Measurements from ENCODE around the gene BLTP1.

DNA sequence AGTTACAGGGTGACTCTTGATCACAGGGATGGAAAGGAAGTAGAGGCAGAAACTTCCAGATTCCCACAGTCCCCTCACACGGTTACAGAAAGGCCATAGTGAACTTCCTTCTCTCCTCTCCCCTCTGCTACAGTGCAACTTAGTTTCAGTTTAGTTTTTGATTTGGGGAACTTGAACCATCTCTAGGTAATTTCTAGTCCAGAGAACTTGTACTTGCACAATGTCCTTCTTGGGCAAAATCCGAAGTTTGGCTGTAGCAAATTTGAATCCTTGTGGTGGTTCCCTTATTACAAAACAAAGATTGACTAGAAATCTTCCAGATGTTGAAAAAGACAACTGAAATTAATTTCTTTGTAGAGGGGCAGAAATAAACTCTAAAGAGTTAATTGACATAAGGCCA is 1.2 kb upstream of the BLTP1 start:
- TF ChIP-seq, protein P1, sequence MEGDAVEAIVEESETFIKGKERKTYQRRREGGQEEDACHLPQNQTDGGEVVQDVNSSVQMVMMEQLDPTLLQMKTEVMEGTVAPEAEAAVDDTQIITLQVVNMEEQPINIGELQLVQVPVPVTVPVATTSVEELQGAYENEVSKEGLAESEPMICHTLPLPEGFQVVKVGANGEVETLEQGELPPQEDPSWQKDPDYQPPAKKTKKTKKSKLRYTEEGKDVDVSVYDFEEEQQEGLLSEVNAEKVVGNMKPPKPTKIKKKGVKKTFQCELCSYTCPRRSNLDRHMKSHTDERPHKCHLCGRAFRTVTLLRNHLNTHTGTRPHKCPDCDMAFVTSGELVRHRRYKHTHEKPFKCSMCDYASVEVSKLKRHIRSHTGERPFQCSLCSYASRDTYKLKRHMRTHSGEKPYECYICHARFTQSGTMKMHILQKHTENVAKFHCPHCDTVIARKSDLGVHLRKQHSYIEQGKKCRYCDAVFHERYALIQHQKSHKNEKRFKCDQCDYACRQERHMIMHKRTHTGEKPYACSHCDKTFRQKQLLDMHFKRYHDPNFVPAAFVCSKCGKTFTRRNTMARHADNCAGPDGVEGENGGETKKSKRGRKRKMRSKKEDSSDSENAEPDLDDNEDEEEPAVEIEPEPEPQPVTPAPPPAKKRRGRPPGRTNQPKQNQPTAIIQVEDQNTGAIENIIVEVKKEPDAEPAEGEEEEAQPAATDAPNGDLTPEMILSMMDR (IDR thresholded peaks at IDR 0.05; ENCODE audit: insufficient read depth, low read depth, low read length): no peak
- TF ChIP-seq EZH2 (IDR thresholded peaks at IDR 0.05; ENCODE audit: insufficient read depth, low read length): no peak
